Retinal pigment epithelial cell (primary cell): ENCODE measurements around the gene AFF3.

Experiments used
- DNase-seq: peaks from one replicate; pipeline ENCODE4 v3.0.0-alpha.2; 2010; ENCODE audit warnings: low read depth
- H3K4me3 ChIP-seq: 2 replicates; pipeline ENCODE4 v1.5.1; 2011; ENCODE audit warnings: mild to moderate bottlenecking, low read length, control low read depth, moderate library complexity
- TF ChIP-seq, protein P1 (sequence below): conservative IDR thresholded peaks from 2 replicates; pipeline ENCODE4 v1.5.1; 2011; ENCODE audit warnings: low read depth, low read length, control low read depth, inconsistent platforms

Gene AFF3

DNA sequence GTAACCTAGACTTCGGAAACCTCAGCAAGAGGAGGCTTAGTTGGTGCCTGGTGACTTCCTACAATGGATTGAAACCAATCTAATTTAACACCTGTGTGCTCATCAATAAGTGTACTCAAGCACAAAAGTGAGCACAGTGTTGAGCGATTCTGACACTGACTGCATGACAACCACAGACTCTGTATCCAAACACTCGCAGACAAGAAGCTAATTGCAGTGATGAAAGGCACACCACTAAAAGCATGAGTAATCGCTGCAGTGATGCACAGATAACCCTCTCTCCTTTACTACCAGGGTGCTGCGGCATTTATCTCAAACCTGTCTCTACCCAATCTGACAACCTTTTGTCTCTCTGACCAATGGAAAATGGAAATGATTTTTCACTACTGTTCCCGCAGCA, 168.1 kb downstream of the AFF3 start:
- no peak overlapping the region for H3K4me3 ChIP-seq
- TF ChIP-seq, protein P1, sequence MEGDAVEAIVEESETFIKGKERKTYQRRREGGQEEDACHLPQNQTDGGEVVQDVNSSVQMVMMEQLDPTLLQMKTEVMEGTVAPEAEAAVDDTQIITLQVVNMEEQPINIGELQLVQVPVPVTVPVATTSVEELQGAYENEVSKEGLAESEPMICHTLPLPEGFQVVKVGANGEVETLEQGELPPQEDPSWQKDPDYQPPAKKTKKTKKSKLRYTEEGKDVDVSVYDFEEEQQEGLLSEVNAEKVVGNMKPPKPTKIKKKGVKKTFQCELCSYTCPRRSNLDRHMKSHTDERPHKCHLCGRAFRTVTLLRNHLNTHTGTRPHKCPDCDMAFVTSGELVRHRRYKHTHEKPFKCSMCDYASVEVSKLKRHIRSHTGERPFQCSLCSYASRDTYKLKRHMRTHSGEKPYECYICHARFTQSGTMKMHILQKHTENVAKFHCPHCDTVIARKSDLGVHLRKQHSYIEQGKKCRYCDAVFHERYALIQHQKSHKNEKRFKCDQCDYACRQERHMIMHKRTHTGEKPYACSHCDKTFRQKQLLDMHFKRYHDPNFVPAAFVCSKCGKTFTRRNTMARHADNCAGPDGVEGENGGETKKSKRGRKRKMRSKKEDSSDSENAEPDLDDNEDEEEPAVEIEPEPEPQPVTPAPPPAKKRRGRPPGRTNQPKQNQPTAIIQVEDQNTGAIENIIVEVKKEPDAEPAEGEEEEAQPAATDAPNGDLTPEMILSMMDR, result no peak
- no peak for DNase-seq

DNA sequence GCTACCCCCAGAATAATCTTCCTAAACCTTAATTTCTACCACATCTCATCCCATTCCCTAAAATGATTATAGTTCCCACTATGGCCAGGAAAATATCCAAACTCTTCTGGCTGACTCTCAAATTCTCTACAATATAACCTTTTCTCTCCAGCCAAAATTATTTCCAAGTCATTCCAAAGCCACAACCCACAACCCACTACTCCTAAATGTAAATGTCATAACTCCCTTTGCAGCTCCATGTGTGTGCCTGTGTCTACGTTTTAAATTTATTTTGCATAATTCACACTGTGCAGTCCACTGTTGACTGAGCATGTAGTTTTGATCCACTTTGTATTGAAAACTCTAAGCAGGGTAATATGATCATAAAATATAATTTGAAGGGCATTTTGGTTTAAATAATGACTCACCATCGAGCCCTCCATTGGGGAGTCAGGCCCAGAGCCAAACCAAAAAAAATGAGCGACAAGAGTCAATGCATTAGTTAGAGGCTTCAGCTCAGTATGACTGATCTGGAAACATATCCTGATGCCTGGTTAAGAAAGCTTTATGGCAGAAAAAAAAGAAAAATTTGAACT, 171.0 kb downstream of the AFF3 start:
- no peak overlapping the region for H3K4me3 ChIP-seq
- TF ChIP-seq, protein P1, result no peak
- no peak for DNase-seq

DNA sequence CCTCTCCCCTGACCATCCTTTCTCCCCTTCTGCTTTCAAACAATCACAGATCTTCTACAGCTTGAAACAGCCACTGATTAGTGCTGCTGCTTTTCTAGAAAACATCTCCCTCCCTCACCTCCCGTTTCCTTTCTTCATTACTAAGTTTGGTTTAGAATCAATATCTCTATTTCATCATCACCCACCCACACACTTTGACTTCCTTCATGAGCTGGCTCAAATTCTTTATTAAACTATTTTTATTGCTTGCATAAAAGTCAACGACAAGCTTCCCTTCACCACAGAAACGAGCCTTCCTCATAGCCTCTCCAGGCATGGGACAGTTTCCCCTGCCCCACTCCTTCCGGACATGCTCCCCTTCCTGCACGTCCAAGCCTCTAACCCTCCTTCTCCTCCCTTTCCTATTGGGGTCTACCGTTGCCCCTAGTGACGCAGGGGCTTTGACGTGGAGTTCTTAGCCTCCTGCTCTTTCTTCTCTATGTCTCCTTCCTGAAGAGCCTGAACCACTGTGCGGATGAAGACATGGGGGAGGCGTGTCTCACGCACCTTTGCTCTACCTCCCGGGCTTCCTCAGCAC, 172.0 kb downstream of the AFF3 start:
- DNase-seq, result no peak
- H3K4me3 ChIP-seq, result no peak overlapping the region
- TF ChIP-seq, protein P1, result no peak

DNA sequence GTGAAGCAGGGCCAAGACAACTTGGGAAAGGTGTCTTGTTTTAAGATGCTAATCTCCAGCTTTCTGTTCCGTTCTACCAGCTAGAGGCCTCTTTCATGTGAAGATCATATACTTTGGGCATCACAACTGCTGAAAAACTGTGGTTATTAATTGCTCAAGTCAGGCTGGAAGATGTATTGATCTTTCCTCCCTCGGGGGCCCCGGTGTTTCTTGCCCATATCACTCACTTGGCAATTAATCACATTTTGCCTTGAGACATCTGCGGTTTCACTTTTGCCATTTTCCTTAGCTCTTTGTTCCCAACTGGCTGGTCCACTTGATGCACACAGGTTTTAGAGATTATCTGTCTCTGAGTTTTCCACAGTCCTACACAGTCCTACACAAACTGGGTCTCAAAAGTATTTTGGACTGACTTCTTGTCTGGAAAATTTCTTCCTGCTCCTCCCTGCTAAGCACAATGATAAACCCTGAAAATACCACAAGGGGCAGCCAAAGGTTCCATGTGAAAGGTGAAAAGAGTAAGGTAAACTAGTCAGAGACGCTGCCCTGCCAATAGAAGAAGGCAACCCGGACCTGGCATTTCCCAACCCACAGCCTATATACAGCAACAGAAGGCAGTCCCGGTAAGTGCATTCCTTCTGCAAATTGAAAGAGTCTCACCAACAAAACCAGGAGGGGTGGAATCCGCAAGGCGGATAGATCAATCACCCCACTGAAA, 181.0 kb downstream of the AFF3 start:
- TF ChIP-seq, protein P1, result no peak
- H3K4me3 ChIP-seq, result no peak overlapping the region
- DNase-seq, result no peak

DNA sequence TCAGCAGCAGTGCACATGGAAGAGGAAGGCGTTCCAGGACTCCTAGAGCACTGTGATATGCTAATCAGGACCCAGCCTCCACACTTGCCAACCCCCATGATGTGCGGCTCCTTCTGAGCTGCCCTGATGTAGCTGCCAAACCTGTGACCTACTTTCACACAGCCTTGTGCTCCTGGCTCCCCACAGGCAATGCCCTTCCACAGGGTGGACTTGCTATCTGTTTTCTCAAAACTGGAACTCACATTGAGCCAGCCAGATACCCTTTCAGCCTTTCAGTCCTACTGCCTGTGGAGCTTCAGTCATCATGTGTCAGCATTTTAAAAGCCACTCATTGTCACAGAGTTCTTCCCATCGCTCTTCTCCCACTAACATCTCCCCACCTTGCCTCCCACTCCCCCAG, 181.6 kb downstream of the AFF3 start:
- DNase-seq, result no peak
- TF ChIP-seq, protein P1, result no peak
- no peak overlapping the region for H3K4me3 ChIP-seq

DNA sequence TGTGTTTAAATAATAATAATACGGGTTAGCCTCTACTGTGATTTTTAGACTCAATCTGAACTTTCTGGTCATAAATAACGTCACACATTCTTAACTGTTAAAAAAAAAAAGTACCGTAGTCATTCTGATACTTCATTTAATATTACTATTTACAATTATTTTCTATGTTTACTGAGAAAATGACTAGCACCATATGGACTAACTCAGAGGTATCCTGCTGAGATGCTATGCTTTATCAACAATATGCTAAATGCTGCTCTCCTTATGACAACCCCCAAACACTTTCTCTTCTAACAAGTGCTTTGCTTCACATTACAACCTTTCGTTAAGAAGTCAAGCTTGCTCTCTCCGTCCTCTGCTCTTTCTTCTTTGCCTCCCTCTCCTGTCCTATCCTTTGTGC, 182.1 kb downstream of the AFF3 start:
- no peak overlapping the region for H3K4me3 ChIP-seq
- DNase-seq, result no peak
- TF ChIP-seq, protein P1, result no peak
